GM12892 (cell line): ENCODE results near the gene SLC16A2.

Experiments
- POLR2A ChIP-seq: IDR thresholded peaks from 2 replicates; pipeline ENCODE4 v1.6.1; 2011; ENCODE audit warnings: low read depth, low read length, control low read depth
- POLR2AphosphoS5 ChIP-seq: IDR thresholded peaks from 2 replicates; pipeline ENCODE4 v1.6.1; 2011; ENCODE audit warnings: low read depth, low read length, control low read depth
- TAF1 ChIP-seq: IDR thresholded peaks from 2 replicates; pipeline ENCODE4 v1.6.1; 2011; ENCODE audit warnings: low read depth, mild to moderate bottlenecking, control low read depth, low read length, borderline replicate concordance

GRCh38 chrX:74520291-74520690, 99.0 kb downstream of the SLC16A2 start:
- TF ChIP-seq POLR2A: no peak
- TF ChIP-seq TAF1: no peak
- no peak for TF ChIP-seq POLR2AphosphoS5
